Peyer's patch (tissue), 4 donors: ENCODE measurements around the gene VIP. TPM values are rescaled to one million over a fixed set of nuclear protein-coding genes. Genes with fewer than 3 reads are reported as not detected.

Experiments
- DNase-seq, 3 donors: peaks; one replicate each; pipeline ENCODE4 v3.0.0-alpha.2; 2017 to 2019
- H3K27ac ChIP-seq, 4 donors: fragments of 200-600 bp; sonication (generic); one replicate each; pipeline ENCODE4 v1.5.1; 2016 to 2019
- H3K27me3 ChIP-seq, 2 donors: fragments of 200-600 bp; sonication (generic); one replicate each; pipeline ENCODE4 v1.5.1; 2019
- H3K36me3 ChIP-seq, 3 donors: fragments of 200-600 bp; sonication (generic); one replicate each; pipeline ENCODE4 v1.5.1; 2016 to 2019
- H3K4me1 ChIP-seq, 4 donors: fragments of 200-600 bp; sonication (generic); one replicate each; pipeline ENCODE4 v1.5.1; 2016 to 2019
- H3K4me3 ChIP-seq, 4 donors: fragments of 200-600 bp; sonication (generic); 1 replicate in 3 of 4; 2 replicates in 1 of 4; pipeline ENCODE4 v1.5.1; 2016 to 2019; ENCODE audit warnings: mild to moderate bottlenecking in 1 of 4
- H3K9me3 ChIP-seq, 4 donors: fragments of 200-600 bp; sonication (generic); one replicate each; pipeline ENCODE4 v1.5.1; 2016 to 2019; ENCODE audit warnings: mild to moderate bottlenecking in 1 of 4
- CTCF ChIP-seq, 6 experiments: fragments of 450-650 bp in 4 of 6; fragments of 200-600 bp in 2 of 6; sonication (generic) in 1 of 6; IDR thresholded peaks; one replicate each; pipeline ENCODE4 v1.5.1; 2017 to 2019; ENCODE audit warnings: antibody characterized with exemption in 6 of 6, mild to moderate bottlenecking in 3 of 6, moderate library complexity in 1 of 6
- POLR2A ChIP-seq, 2 donors: fragments of 450-650 bp; IDR thresholded peaks; one replicate each; pipeline ENCODE4 v1.5.1; 2017; ENCODE audit warnings: antibody characterized with exemption in 2 of 2, mild to moderate bottlenecking in 2 of 2, moderate library complexity in 2 of 2
- total RNA-seq, 4 donors: library from RNA; depleted of rRNA; stranded (reverse); fragments of >200 nt; gene quantifications; one replicate each; pipeline ENCODE4 v1.1.0, GENCODE V29; 2016

The VIP gene
- total RNA-seq, 4 donors from 2014 or later, result 5.8 to 22.4 (median 12.7) TPM

GRCh38 chr6:152776833-152777232 lies 26.2 kb downstream of the VIP start:
- H3K4me1 ChIP-seq, result no peaks in the 10 kb centered on the region
- no peak for DNase-seq
- no peaks in the 10 kb centered on the region for H3K27me3 ChIP-seq
- H3K4me3 ChIP-seq, result no peak overlapping the region
- H3K27ac ChIP-seq, result no peak overlapping the region
- no peaks in the 10 kb centered on the region for H3K36me3 ChIP-seq
- no peaks in the 10 kb centered on the region for H3K9me3 ChIP-seq
- TF ChIP-seq POLR2A (IDR thresholded peaks at IDR 0.05) (no peak), CTCF (IDR thresholded peaks at IDR 0.05) (no peak)

DNA sequence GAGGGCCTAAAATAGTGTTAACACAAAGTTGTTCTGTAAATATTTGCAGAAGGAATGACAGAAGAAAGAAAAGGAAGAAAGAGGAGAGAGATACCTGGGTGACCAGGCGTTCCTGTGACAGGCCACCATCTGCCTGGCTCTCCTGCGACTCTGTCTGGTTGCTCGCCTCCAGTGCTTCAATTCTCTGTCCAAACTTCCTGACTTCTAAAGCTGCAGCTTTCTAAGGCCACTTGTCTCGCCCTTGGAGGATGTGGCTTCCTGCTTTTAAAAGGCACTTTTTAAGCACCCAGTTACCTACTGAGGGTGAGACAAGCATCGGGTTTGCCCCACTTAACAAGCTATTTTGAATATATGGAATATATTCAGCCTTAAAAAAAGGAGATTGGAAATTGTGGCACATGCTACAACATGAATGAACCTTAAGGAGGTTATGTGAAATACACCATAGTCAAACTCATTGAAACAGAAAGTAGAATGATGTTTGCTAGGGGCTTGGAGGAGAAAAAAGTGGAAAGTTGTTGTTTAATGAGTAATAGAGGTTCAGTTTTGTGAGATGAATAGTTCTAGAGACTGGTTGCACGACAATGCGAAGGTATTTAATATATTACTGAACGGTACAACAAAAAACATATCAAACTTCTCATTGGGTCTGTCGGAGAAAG lies 32.8 kb downstream of the VIP start:
- TF ChIP-seq CTCF (IDR thresholded peaks at IDR 0.05), result no peak
- no peak for TF ChIP-seq POLR2A (IDR thresholded peaks at IDR 0.05)
- H3K9me3 ChIP-seq, result no peaks in the 10 kb centered on the region
- no peaks in the 10 kb centered on the region for H3K27me3 ChIP-seq
- no peaks in the 10 kb centered on the region for H3K4me1 ChIP-seq
- no peak overlapping the region for H3K4me3 ChIP-seq
- H3K36me3 ChIP-seq, result no peaks in the 10 kb centered on the region
- no peak for DNase-seq
- H3K27ac ChIP-seq, result no peak overlapping the region

DNA sequence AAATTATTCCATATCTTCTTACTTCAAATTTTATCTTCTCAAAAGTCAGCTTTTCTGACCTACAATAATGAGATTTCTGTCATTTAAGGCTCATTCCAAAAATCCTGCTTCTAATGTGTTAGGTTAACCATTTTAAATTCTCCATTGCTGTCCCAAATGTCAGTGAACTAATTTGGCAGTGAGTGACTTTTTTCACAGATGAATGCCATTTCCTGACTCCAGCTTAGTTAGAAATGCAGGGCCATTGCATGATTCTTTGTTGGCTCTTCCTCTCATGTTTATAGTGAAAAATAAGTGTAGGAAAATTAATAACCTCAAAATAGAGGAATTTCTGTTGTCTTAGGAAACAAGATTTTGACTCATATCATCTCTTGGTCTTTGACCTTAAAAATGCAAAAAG lies 44.1 kb downstream of the VIP start:
- no peak for TF ChIP-seq CTCF (IDR thresholded peaks at IDR 0.05)
- no peak for TF ChIP-seq POLR2A (IDR thresholded peaks at IDR 0.05)
- no peaks in the 10 kb centered on the region for H3K27me3 ChIP-seq

DNA sequence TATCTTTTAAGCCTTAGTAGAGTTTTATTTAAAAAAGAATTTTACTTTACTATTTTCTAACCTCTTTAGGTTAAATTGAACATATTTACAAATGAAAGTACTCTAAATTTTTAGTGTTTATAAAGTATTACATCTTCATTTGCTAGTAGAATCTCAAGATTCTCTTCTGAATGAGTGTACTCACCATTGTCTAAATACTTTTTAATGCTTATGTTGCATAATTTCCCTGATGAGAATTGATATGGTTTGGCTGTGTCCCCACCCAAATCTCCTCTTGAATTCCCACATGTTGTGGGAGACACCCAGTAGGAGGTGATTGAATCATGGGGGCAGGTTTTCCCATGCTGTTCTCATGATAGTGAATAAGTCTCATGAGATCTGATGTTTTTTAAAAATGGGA lies 53.6 kb downstream of the VIP start:
- no peaks in the 10 kb centered on the region for H3K9me3 ChIP-seq
- no peaks in the 10 kb centered on the region for H3K27me3 ChIP-seq
- DNase-seq, result no peak
- H3K4me1 ChIP-seq, result no peaks in the 10 kb centered on the region
- H3K27ac ChIP-seq, result no peak overlapping the region
- no peak overlapping the region for H3K4me3 ChIP-seq
- no peaks in the 10 kb centered on the region for H3K36me3 ChIP-seq
- TF ChIP-seq POLR2A (IDR thresholded peaks at IDR 0.05), result no peak

More for the DNA sequence above, 44.1 kb downstream of the VIP start:
- Histone ChIP-seq H3K27ac (no peak overlapping the region), H3K36me3 (no peaks in the 10 kb centered on the region), H3K9me3 (no peaks in the 10 kb centered on the region), H3K4me1 (no peaks in the 10 kb centered on the region), H3K4me3 (no peak overlapping the region)
- DNase-seq, result no peak

Other genes starting within 250 kb of the VIP start
- gene SYNE1, start 113.4 kb upstream of the VIP start, total RNA-seq, result 100 to 1,000 TPM in 1 of 4 donors, 10 to 100 TPM in 3; 23.1 to 245 (median 34.8) TPM
- gene MYCT1, start 52.9 kb upstream of the VIP start, total RNA-seq, result 10 to 100 TPM in 1 of 4 donors, 1 to 10 TPM in 3; 4.0 to 11.0 (median 4.9) TPM
- gene FBXO5, start 232.2 kb downstream of the VIP start, total RNA-seq, result 1 to 10 TPM; 2.7 to 7.4 (median 3.0) TPM